Liver (tissue), 9 donors: ENCODE data around the gene CLCN4. TPM values are rescaled to one million over a fixed set of nuclear protein-coding genes. Genes with fewer than 3 reads are reported as not detected.

Experiments
- DNase-seq: peaks from one replicate; pipeline ENCODE4 v3.0.0-alpha.2; 2017; ENCODE audit warnings: low spot score
- H3K27ac ChIP-seq, 2 donors: one replicate each; pipeline ENCODE4 v1.7.0; 2013; ENCODE audit warnings: inconsistent platforms in 2 of 2, low read length in 2 of 2, control low read depth in 1 of 2, low read depth in 1 of 2, mild to moderate bottlenecking in 1 of 2
- H3K27me3 ChIP-seq, 4 donors: one replicate each; pipeline versions ENCODE4 v1.6.1 to v1.7.0; 2013; ENCODE audit warnings: low read length in 3 of 4, inconsistent platforms in 1 of 4, mild to moderate bottlenecking in 1 of 4, moderate library complexity in 1 of 4; ENCODE audit not compliant: control insufficient read depth in 4 of 4, insufficient read depth in 4 of 4
- H3K36me3 ChIP-seq, 4 donors: one replicate each; pipeline versions ENCODE4 v1.6.1 to v1.7.0; 2013; ENCODE audit warnings: low read length in 3 of 4, mild to moderate bottlenecking in 3 of 4, low read depth in 1 of 4, moderate library complexity in 1 of 4; ENCODE audit not compliant: control insufficient read depth in 4 of 4, insufficient read depth in 3 of 4
- H3K4me1 ChIP-seq, 4 donors: one replicate each; pipeline versions ENCODE4 v1.6.1 to v1.7.0; 2013; ENCODE audit warnings: low read length in 3 of 4, mild to moderate bottlenecking in 3 of 4, moderate library complexity in 1 of 4; ENCODE audit not compliant: control insufficient read depth in 4 of 4, insufficient read depth in 4 of 4
- H3K4me3 ChIP-seq, 3 donors: one replicate each; pipeline versions ENCODE4 v1.6.1 to v1.7.0; 2013; ENCODE audit warnings: low read length in 3 of 3, control low read depth in 1 of 3, low read depth in 1 of 3, mild to moderate bottlenecking in 1 of 3
- H3K9ac ChIP-seq, 2 donors: one replicate each; pipeline ENCODE4 v1.7.0; 2013; ENCODE audit warnings: low read length in 2 of 2, mild to moderate bottlenecking in 2 of 2, moderate library complexity in 2 of 2, control low read depth in 1 of 2, low read depth in 1 of 2
- H3K9me3 ChIP-seq, 4 donors: one replicate each; pipeline versions ENCODE4 v1.6.1 to v1.7.0; 2013; ENCODE audit warnings: low read length in 3 of 4; ENCODE audit not compliant: control insufficient read depth in 4 of 4
- CTCF ChIP-seq: fragments of 150-350 bp; IDR thresholded peaks from 2 replicates; pipeline ENCODE4 v1.5.1; 2017; ENCODE audit warnings: improper control_type of control experiment, low read depth, low read length; ENCODE audit not compliant: missing input control
- EGR1 ChIP-seq, 2 donors: IDR thresholded peaks; 2 replicates each; pipeline ENCODE4 v1.6.1; 2016 to 2018; ENCODE audit warnings: antibody characterized with exemption in 2 of 2, low read depth in 2 of 2
- FOXA1 ChIP-seq: IDR thresholded peaks from 2 replicates; pipeline ENCODE4 v1.6.1; 2016; ENCODE audit warnings: antibody characterized with exemption
- FOXA2 ChIP-seq: IDR thresholded peaks from 2 replicates; pipeline ENCODE4 v1.6.1; 2016; ENCODE audit warnings: antibody characterized with exemption
- GABPA ChIP-seq, 2 donors: IDR thresholded peaks in 1 of 2; conservative IDR thresholded peaks in 1 of 2; 2 replicates each; pipeline ENCODE4 v1.6.1; 2016; ENCODE audit warnings: antibody characterized with exemption in 2 of 2, mild to moderate bottlenecking in 1 of 2, moderate library complexity in 1 of 2
- HNF4A ChIP-seq, 2 donors: conservative IDR thresholded peaks; 2 replicates each; pipeline ENCODE4 v1.6.1; 2016; ENCODE audit warnings: antibody characterized with exemption in 2 of 2, mild to moderate bottlenecking in 2 of 2
- HNF4G ChIP-seq: IDR thresholded peaks from 2 replicates; pipeline ENCODE4 v1.6.1; 2016; ENCODE audit warnings: antibody characterized with exemption
- JUND ChIP-seq, 2 donors: IDR thresholded peaks; 2 replicates each; pipeline ENCODE4 v1.6.1; 2016; ENCODE audit warnings: antibody characterized with exemption in 2 of 2
- MAX ChIP-seq: IDR thresholded peaks from 2 replicates; pipeline ENCODE4 v1.6.1; 2016; ENCODE audit warnings: antibody characterized with exemption
- NR2F2 ChIP-seq: IDR thresholded peaks from 2 replicates; pipeline ENCODE4 v1.6.1; 2016; ENCODE audit warnings: antibody characterized with exemption
- RAD21 ChIP-seq, 2 donors: IDR thresholded peaks; 2 replicates each; pipeline ENCODE4 v1.6.1; 2016; ENCODE audit warnings: antibody characterized with exemption in 2 of 2, mild to moderate bottlenecking in 2 of 2
- RXRA ChIP-seq, 2 donors: IDR thresholded peaks; 2 replicates each; pipeline ENCODE4 v1.6.1; 2017 to 2018; ENCODE audit warnings: antibody characterized with exemption in 2 of 2, mild to moderate bottlenecking in 1 of 2
- SP1 ChIP-seq: IDR thresholded peaks from 2 replicates; pipeline ENCODE4 v1.6.1; 2018; ENCODE audit warnings: antibody characterized with exemption, mild to moderate bottlenecking
- TAF1 ChIP-seq: conservative IDR thresholded peaks from 2 replicates; pipeline ENCODE4 v1.6.1; 2016; ENCODE audit warnings: antibody characterized with exemption, mild to moderate bottlenecking
- YY1 ChIP-seq: IDR thresholded peaks from 2 replicates; pipeline ENCODE4 v1.6.1; 2016; ENCODE audit warnings: antibody characterized with exemption, mild to moderate bottlenecking
- WGBS: extraction: QIAGEN DNeasy Blood & Tissue Kit; methylation state at CpG from one replicate; pipeline ENCODE4 v1.1.7; 2013; 5-methylcytosine and 5-hydroxymethylcytosine counted together
- polyA plus RNA-seq, 2 donors: library from polyadenylated mRNA; stranded (reverse) in 1 of 2; unstranded in 1 of 2; fragments of 200-250 nt in 1 of 2; fragments of >200 nt in 1 of 2; fragmentation: Nextera tagmentation in 1 of 2; extraction: Ambion mirVana in 1 of 2; gene quantifications; one replicate each; pipeline versions ENCODE4 v1.2.1 to v1.2.3, GENCODE V29; 2013 to 2015
- total RNA-seq, 2 donors: library from RNA; depleted of rRNA; stranded (reverse); fragments of >200 nt; gene quantifications; one replicate each; pipeline ENCODE4 v1.2.3, GENCODE V29; 2014
- TF ChIP-seq, protein P1 (sequence below): IDR thresholded peaks from 2 replicates; pipeline ENCODE4 v1.6.1; 2016; ENCODE audit warnings: antibody characterized with exemption
- TF ChIP-seq, protein P2 (sequence below): IDR thresholded peaks from 2 replicates; pipeline ENCODE4 v1.6.1; 2016; ENCODE audit warnings: antibody characterized with exemption
- TF ChIP-seq, protein P3 (sequence below): IDR thresholded peaks from 2 replicates; pipeline ENCODE4 v1.6.1; 2016; ENCODE audit warnings: antibody characterized with exemption, mild to moderate bottlenecking
- donor health status: healthy.
- donor health status: healthy.
- donor health status: healthy.
- donor health status: healthy.
- donor health status: healthy.

The CLCN4 gene
- total and polyA plus RNA-seq, 4 donors = 1.5 to 10.9 (median 4.0) TPM

GRCh38 chrX:10115082-10115481, 41.7 kb upstream of the CLCN4 start:
- TF ChIP-seq HNF4G = no peak
- TF ChIP-seq NR2F2 = no peak
- no peak for TF ChIP-seq FOXA1
- no peak for TF ChIP-seq SP1
- TF ChIP-seq TAF1 = no peak
- TF ChIP-seq JUND (IDR thresholded peaks at IDR 0.05) = no peak
- TF ChIP-seq, protein P1, sequence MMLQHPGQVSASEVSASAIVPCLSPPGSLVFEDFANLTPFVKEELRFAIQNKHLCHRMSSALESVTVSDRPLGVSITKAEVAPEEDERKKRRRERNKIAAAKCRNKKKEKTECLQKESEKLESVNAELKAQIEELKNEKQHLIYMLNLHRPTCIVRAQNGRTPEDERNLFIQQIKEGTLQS = no peak
- TF ChIP-seq, protein P2, sequence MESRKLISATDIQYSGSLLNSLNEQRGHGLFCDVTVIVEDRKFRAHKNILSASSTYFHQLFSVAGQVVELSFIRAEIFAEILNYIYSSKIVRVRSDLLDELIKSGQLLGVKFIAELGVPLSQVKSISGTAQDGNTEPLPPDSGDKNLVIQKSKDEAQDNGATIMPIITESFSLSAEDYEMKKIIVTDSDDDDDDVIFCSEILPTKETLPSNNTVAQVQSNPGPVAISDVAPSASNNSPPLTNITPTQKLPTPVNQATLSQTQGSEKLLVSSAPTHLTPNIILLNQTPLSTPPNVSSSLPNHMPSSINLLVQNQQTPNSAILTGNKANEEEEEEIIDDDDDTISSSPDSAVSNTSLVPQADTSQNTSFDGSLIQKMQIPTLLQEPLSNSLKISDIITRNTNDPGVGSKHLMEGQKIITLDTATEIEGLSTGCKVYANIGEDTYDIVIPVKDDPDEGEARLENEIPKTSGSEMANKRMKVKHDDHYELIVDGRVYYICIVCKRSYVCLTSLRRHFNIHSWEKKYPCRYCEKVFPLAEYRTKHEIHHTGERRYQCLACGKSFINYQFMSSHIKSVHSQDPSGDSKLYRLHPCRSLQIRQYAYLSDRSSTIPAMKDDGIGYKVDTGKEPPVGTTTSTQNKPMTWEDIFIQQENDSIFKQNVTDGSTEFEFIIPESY = no peak
- no peak for TF ChIP-seq YY1
- TF ChIP-seq RAD21 (IDR thresholded peaks at IDR 0.05) = no peak
- TF ChIP-seq MAX = no peak
- no peak for TF ChIP-seq EGR1 (IDR thresholded peaks at IDR 0.05; ENCODE audit: low read depth in 2 of 2)
- no peak for TF ChIP-seq HNF4A (conservative IDR thresholded peaks at IDR 0.05)
- Histone ChIP-seq H3K9ac (no peak overlapping the region), H3K27ac (no peak overlapping the region), H3K4me1 (peaks cover 0 to 7% (median 0%) of the 10 kb centered on the region in 4 donors), H3K9me3 (no peaks in the 10 kb centered on the region), H3K4me3 (no peak overlapping the region), H3K36me3 (no peaks in the 10 kb centered on the region), H3K27me3 (no peaks in the 10 kb centered on the region)
- no peak for DNase-seq
- 86% methylated on average over 5 of the region's 5 CpGs for WGBS

- Histone ChIP-seq H3K4me1 (peaks cover 0 to 2% (median 0%) of the 10 kb centered on the region in 4 donors), H3K4me3 (no peak overlapping the region), H3K27me3 (no peaks in the 10 kb centered on the region), H3K27ac (no peak overlapping the region), H3K36me3 (peaks cover 0 to 1% (median 0%) of the 10 kb centered on the region in 4 donors), H3K9ac (no peak overlapping the region), H3K9me3 (no peaks in the 10 kb centered on the region)
- WGBS = 98% methylated on average over 31 of the region's 31 CpGs
- TF ChIP-seq YY1 (no peak), HNF4A (conservative IDR thresholded peaks at IDR 0.05) (no peak), RXRA (IDR thresholded peaks at IDR 0.05) (no peak), SP1 (no peak), MAX (no peak), FOXA1 (no peak), TAF1 (no peak), NR2F2 (no peak), EGR1 (IDR thresholded peaks at IDR 0.05; ENCODE audit: low read depth in 2 of 2) (no peak), FOXA2 (no peak), JUND (IDR thresholded peaks at IDR 0.05) (no peak), RAD21 (IDR thresholded peaks at IDR 0.05) (no peak), GABPA (IDR thresholded peaks at IDR 0.05 in 1 of 2, conservative IDR thresholded peaks at IDR 0.05 in 1 of 2) (no peak), CTCF (no peak), HNF4G (no peak)
- TF ChIP-seq, protein P2 = no peak
- TF ChIP-seq, protein P3, sequence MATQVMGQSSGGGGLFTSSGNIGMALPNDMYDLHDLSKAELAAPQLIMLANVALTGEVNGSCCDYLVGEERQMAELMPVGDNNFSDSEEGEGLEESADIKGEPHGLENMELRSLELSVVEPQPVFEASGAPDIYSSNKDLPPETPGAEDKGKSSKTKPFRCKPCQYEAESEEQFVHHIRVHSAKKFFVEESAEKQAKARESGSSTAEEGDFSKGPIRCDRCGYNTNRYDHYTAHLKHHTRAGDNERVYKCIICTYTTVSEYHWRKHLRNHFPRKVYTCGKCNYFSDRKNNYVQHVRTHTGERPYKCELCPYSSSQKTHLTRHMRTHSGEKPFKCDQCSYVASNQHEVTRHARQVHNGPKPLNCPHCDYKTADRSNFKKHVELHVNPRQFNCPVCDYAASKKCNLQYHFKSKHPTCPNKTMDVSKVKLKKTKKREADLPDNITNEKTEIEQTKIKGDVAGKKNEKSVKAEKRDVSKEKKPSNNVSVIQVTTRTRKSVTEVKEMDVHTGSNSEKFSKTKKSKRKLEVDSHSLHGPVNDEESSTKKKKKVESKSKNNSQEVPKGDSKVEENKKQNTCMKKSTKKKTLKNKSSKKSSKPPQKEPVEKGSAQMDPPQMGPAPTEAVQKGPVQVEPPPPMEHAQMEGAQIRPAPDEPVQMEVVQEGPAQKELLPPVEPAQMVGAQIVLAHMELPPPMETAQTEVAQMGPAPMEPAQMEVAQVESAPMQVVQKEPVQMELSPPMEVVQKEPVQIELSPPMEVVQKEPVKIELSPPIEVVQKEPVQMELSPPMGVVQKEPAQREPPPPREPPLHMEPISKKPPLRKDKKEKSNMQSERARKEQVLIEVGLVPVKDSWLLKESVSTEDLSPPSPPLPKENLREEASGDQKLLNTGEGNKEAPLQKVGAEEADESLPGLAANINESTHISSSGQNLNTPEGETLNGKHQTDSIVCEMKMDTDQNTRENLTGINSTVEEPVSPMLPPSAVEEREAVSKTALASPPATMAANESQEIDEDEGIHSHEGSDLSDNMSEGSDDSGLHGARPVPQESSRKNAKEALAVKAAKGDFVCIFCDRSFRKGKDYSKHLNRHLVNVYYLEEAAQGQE = no peak
- TF ChIP-seq, protein P1 = no peak
- no peak for DNase-seq
Measured at GRCh38 chrX:10117301-10117700, 39.5 kb upstream of the CLCN4 start.
